HCT116 (cell line): ENCODE measurements around the gene CHST11. TPM values are rescaled to one million over a fixed set of nuclear protein-coding genes. Genes with fewer than 3 reads are reported as not detected.

Source experiments
- ATAC-seq: fragments of 200-7000 bp; cut with Tn5 transposase; 2 replicates; pipeline ENCODE4 v1.9.1; 2020; ENCODE audit warnings: mild to moderate bottlenecking, moderate library complexity
- BruUV-seq: library from RNA; stranded (reverse); fragments of 400-500 nt; replicated peaks from 2 replicates; lab custom pipeline; 2021; lab: Mats Ljungman, UMichigan
- CTCF ChIA-PET: fragments of 300-600 bp; sonication (Branson Sonifier 250); formaldehyde crosslinking; loops from one replicate; lab custom pipeline; 2021; ENCODE audit warnings: antibody characterized with exemption; lab: Charles Lee
- POLR2A ChIA-PET: fragments of 300-600, 350-600 bp; sonication (Branson Sonifier 250); formaldehyde crosslinking; loops from one replicate; lab custom pipeline; 2021; ENCODE audit warnings: antibody characterized with exemption; lab: Charles Lee
- RAD21 ChIA-PET, 2 experiments: fragments of 300-600 bp; sonication (Branson Sonifier 250); formaldehyde crosslinking; loops; one replicate each; lab custom pipeline; 2023; ENCODE audit warnings: low total read pairs in 2 of 2; ENCODE audit not compliant: uncharacterized antibody in 2 of 2, unreplicated experiment in 2 of 2, low non-redundant PET in 1 of 2; lab: Charles Lee
- DNase-seq: peaks from one replicate; pipeline ENCODE4 v3.0.0-alpha.2; 2010; ENCODE audit warnings: low read depth, low spot score
- H2AFZ ChIP-seq: fragments of 200-600 bp; shearing (Covaris generic), sonication (generic); 2 replicates; pipeline ENCODE4 v1.6.1; 2017; ENCODE audit warnings: low read depth, mixed run types, mixed read lengths, antibody characterized with exemption, low read length; ENCODE audit not compliant: poor library complexity, severe bottlenecking
- H3K27ac ChIP-seq: 2 replicates; pipeline ENCODE4 v1.5.1; 2012; ENCODE audit warnings: low read depth, low read length
- H3K27me3 ChIP-seq: fragments of 200-600 bp; sonication (generic); 2 replicates; pipeline ENCODE4 v1.6.1; 2016; ENCODE audit warnings: mixed run types, low read length, mixed read lengths; ENCODE audit not compliant: insufficient read depth
- H3K36me3 ChIP-seq, 2 experiments: fragments of 200-500 bp in 1 of 2; fragments of 200-600 bp in 1 of 2; sonication (Bioruptor generic) in 1 of 2; sonication (generic) in 1 of 2; 2 replicates each; pipeline versions ENCODE4 v1.5.1 to v1.6.1; 2014 to 2016; ENCODE audit warnings: low read length in 2 of 2, inconsistent platforms in 1 of 2, mixed read lengths in 1 of 2, mixed run types in 1 of 2; ENCODE audit not compliant: insufficient read depth in 2 of 2, control insufficient read depth in 1 of 2
- H3K4me1 ChIP-seq, 2 experiments: fragments of 200-600 bp in 1 of 2; sonication (generic) in 1 of 2; 2 replicates each; pipeline versions ENCODE4 v1.5.1 to v1.6.1; 2012 to 2017; ENCODE audit warnings: low read length in 2 of 2, inconsistent platforms in 1 of 2, mild to moderate bottlenecking in 1 of 2, mixed read lengths in 1 of 2, mixed run types in 1 of 2, moderate library complexity in 1 of 2; ENCODE audit not compliant: insufficient read depth in 2 of 2, control insufficient read depth in 1 of 2
- H3K4me2 ChIP-seq: fragments of 200-600 bp; sonication (generic); 2 replicates; pipeline ENCODE4 v1.6.1; 2017; ENCODE audit warnings: mixed run types, low read length, mixed read lengths
- H3K4me3 ChIP-seq, 2 experiments: fragments of 200-600 bp in 1 of 2; sonication (generic) in 1 of 2; replicated peaks in 1 of 2; 2 replicates each; pipeline ENCODE4 v1.5.1; 2011 to 2016; ENCODE audit warnings: low read length in 2 of 2, control low read depth in 1 of 2, low read depth in 1 of 2, mild to moderate bottlenecking in 1 of 2, mixed read lengths in 1 of 2, mixed run types in 1 of 2
- H3K79me2 ChIP-seq: fragments of 200-600 bp; sonication (generic); 2 replicates; pipeline ENCODE4 v1.6.1; 2017; ENCODE audit warnings: mild to moderate bottlenecking, mixed run types, low read length, moderate library complexity, mixed read lengths; ENCODE audit not compliant: insufficient read depth
- H3K9ac ChIP-seq: fragments of 200-600 bp; sonication (generic); 2 replicates; pipeline ENCODE4 v1.6.1; 2016; ENCODE audit warnings: low read length, mixed read lengths
- H3K9me2 ChIP-seq: fragments of 200-600 bp; sonication (generic), shearing (Covaris generic); 2 replicates; pipeline ENCODE4 v1.6.1; 2017; ENCODE audit warnings: mixed run types, mild to moderate bottlenecking, moderate library complexity; ENCODE audit not compliant: insufficient read depth
- H3K9me3 ChIP-seq, 2 experiments: fragments of 200-500 bp in 1 of 2; fragments of 200-600 bp in 1 of 2; sonication (Bioruptor generic) in 1 of 2; sonication (generic) in 1 of 2; 2 replicates each; pipeline ENCODE4 v1.6.1; 2014 to 2017; ENCODE audit warnings: low read length in 2 of 2, mixed read lengths in 2 of 2, inconsistent platforms in 1 of 2, low read depth in 1 of 2, mild to moderate bottlenecking in 1 of 2, mixed run types in 1 of 2, moderate library complexity in 1 of 2; ENCODE audit not compliant: control insufficient read depth in 1 of 2, insufficient read depth in 1 of 2
- H4K20me1 ChIP-seq: fragments of 200-600 bp; sonication (generic), shearing (Covaris generic); 2 replicates; pipeline ENCODE4 v1.6.1; 2017; ENCODE audit warnings: mixed run types, mild to moderate bottlenecking, moderate library complexity; ENCODE audit not compliant: insufficient read depth
- ATF3 ChIP-seq: IDR thresholded peaks from 2 replicates; pipeline ENCODE4 v1.6.1; 2012
- CBX3 ChIP-seq: IDR thresholded peaks from 2 replicates; pipeline ENCODE4 v1.6.1; 2012; ENCODE audit warnings: low read depth
- CEBPB ChIP-seq: IDR thresholded peaks from 2 replicates; pipeline ENCODE4 v1.6.1; 2012; ENCODE audit warnings: low read depth
- EGR1 ChIP-seq: IDR thresholded peaks from 2 replicates; pipeline ENCODE4 v1.6.1; 2012; ENCODE audit warnings: low read depth
- EZH2 ChIP-seq: fragments of 200-600 bp; sonication (generic); IDR thresholded peaks from 2 replicates; pipeline ENCODE4 v1.6.1; 2017; ENCODE audit warnings: antibody characterized with exemption, mixed run types
- EZH2phosphoT487 ChIP-seq: fragments of 200-600 bp; IDR thresholded peaks from 2 replicates; pipeline ENCODE4 v1.6.1; 2018; ENCODE audit warnings: antibody characterized with exemption, borderline replicate concordance
- FOSL1 ChIP-seq: IDR thresholded peaks from 2 replicates; pipeline ENCODE4 v1.6.1; 2012; ENCODE audit warnings: low read depth
- POLR2A ChIP-seq: IDR thresholded peaks from 2 replicates; pipeline ENCODE4 v1.7.0; 2011; ENCODE audit warnings: borderline replicate concordance; ENCODE audit not compliant: insufficient read depth, insufficient read length; ENCODE audit errors: extremely low read depth
- POLR2AphosphoS5 ChIP-seq: IDR thresholded peaks from 2 replicates; pipeline ENCODE4 v1.6.1; 2011; ENCODE audit warnings: mild to moderate bottlenecking, low read depth, low read length, moderate library complexity
- RAD21 ChIP-seq: IDR thresholded peaks from 2 replicates; pipeline ENCODE4 v1.6.1; 2012; ENCODE audit warnings: low read depth, mild to moderate bottlenecking
- SP1 ChIP-seq: IDR thresholded peaks from 2 replicates; pipeline ENCODE4 v1.6.1; 2012; ENCODE audit warnings: low read depth
- ZFX ChIP-seq: fragments of 450-650 bp; IDR thresholded peaks from 2 replicates; pipeline ENCODE4 v1.6.1; 2017
- intact Hi-C: fragments of 100-400 bp; cut with micrococcal nuclease; formaldehyde crosslinking; loops from 2 replicates; pipeline ENCODE4 v1.10.0; 2022
- total RNA-seq: library from RNA; stranded (reverse); gene quantifications from one replicate; pipeline ENCODE4 v1.2.1, GENCODE V29; 2021; ENCODE audit not compliant: unreplicated experiment

The CHST11 gene
- total RNA-seq, 1 experiment from 2014 or later: 10.1 TPM

GRCh38 chr12:104654665-104655609 is 198.2 kb downstream of the CHST11 start:
- no peak overlapping the region for H3K9ac ChIP-seq
- intact Hi-C loops: no loop called here
- DNase-seq (no peak), ATAC-seq (no peak)
- POLR2A ChIA-PET: no interaction called here
- no peak overlapping the region for H3K27ac ChIP-seq
- RAD21 ChIA-PET: no interaction called here
- H3K27me3 ChIP-seq: no peaks in the 10 kb centered on the region; the same call in 1 of the 2 replicates
- no TSS peak for BruUV-seq
- no peaks in the 10 kb centered on the region; the same call in 1 of the 2 replicates for H4K20me1 ChIP-seq
- H3K79me2 ChIP-seq: no peaks in the 10 kb centered on the region
- CTCF ChIA-PET: interaction anchor here (0.9 to 1.1 kb wide), 2 partner anchors 8 to 51 kb away, joined by 3 read pairs; no protein-coding TSS in a partner anchor
- H3K9me3 ChIP-seq: no peaks in the 10 kb centered on the region
- H2AFZ ChIP-seq: no peak overlapping the region
- H3K9me2 ChIP-seq: no peaks in the 10 kb centered on the region
- no peaks in the 10 kb centered on the region for H3K36me3 ChIP-seq
- TF ChIP-seq SP1 (no peak), CBX3 (no peak), POLR2AphosphoS5 (no peak), EZH2 (no peak), RAD21 (no peak)
- no peak overlapping the region for H3K4me3 ChIP-seq
- H3K4me2 ChIP-seq: no peak overlapping the region
- H3K4me1 ChIP-seq: no peaks in the 10 kb centered on the region

GRCh38 chr12:104656383-104656782 is 199.6 kb downstream of the CHST11 start:
- BruUV-seq: no TSS peak
- ChIA-PET POLR2A (no interaction called here), RAD21 (no interaction called here)

More at GRCh38 chr12:104656383-104656782, 199.6 kb downstream of the CHST11 start:
- TF ChIP-seq ZFX: no peak
- no peak for TF ChIP-seq EZH2
- TF ChIP-seq CEBPB: no peak
- TF ChIP-seq POLR2A: no peak
- TF ChIP-seq ATF3: no peak
- no peak for TF ChIP-seq EGR1
- TF ChIP-seq RAD21: no peak
- TF ChIP-seq FOSL1: no peak
- no peak for TF ChIP-seq EZH2phosphoT487
- Histone ChIP-seq H4K20me1 (no peaks in the 10 kb centered on the region; the same call in 1 of the 2 replicates), H3K27me3 (no peaks in the 10 kb centered on the region; the same call in 1 of the 2 replicates), H3K4me2 (no peak overlapping the region), H3K9ac (no peak overlapping the region), H3K27ac (no peak overlapping the region), H3K79me2 (no peaks in the 10 kb centered on the region), H2AFZ (no peak overlapping the region), H3K9me2 (no peaks in the 10 kb centered on the region), H3K36me3 (no peaks in the 10 kb centered on the region), H3K4me3 (no peak overlapping the region), H3K4me1 (no peaks in the 10 kb centered on the region), H3K9me3 (no peaks in the 10 kb centered on the region)
- CTCF ChIA-PET: no interaction called here
- no peak for ATAC-seq
- intact Hi-C loops: no loop called here
- no peak for DNase-seq
